Lower leg skin (tissue), 4 donors: Measurements from ENCODE around the gene NEK2. TPM values are rescaled to one million over a fixed set of nuclear protein-coding genes. Genes with fewer than 3 reads are reported as not detected.
A peak's percentile ranks its signal among the peaks of the same experiment; 100 is the strongest.

Source experiments
- DNase-seq, 2 donors: peaks; one replicate each; pipeline ENCODE4 v3.0.0-alpha.2; 2019; ENCODE audit warnings: low spot score in 2 of 2
- H3K4me3 ChIP-seq: fragments of 200-600 bp; sonication (generic); 2 replicates; pipeline ENCODE4 v1.5.1; 2017; ENCODE audit warnings: mild to moderate bottlenecking, low read depth; ENCODE audit not compliant: poor library complexity, severe bottlenecking
- POLR2A ChIP-seq, 2 donors: fragments of 450-650 bp; IDR thresholded peaks; one replicate each; pipeline ENCODE4 v1.6.1; 2016 to 2017; ENCODE audit warnings: antibody characterized with exemption in 2 of 2, mild to moderate bottlenecking in 1 of 2, moderate library complexity in 1 of 2
- WGBS, 2 donors: methylation state at CpG; one replicate each; pipeline ENCODE4 v1.1.5; 2018; 5-methylcytosine and 5-hydroxymethylcytosine counted together
- intact Hi-C: fragments of 100-400 bp; cut with DNase I; formaldehyde crosslinking; loops from one replicate; pipeline ENCODE4 v1.15.0; 2023; ENCODE audit warnings: low total_unique reads
- total RNA-seq, 4 donors: library from RNA; depleted of rRNA; stranded (reverse); fragments of >200 nt; gene quantifications; one replicate each; pipeline ENCODE4 v1.1.0, GENCODE V29; 2016
- TF ChIP-seq, protein P1 (sequence below), 3 donors: fragments of 450-650 bp; IDR thresholded peaks; one replicate each; pipeline ENCODE4 v1.5.1; 2016; ENCODE audit warnings: antibody characterized with exemption in 3 of 3, mild to moderate bottlenecking in 3 of 3, moderate library complexity in 2 of 3

Gene NEK2
- total RNA-seq, 4 donors from 2014 or later = 1.5 to 3.7 (median 2.7) TPM; not detected in 1

DNA sequence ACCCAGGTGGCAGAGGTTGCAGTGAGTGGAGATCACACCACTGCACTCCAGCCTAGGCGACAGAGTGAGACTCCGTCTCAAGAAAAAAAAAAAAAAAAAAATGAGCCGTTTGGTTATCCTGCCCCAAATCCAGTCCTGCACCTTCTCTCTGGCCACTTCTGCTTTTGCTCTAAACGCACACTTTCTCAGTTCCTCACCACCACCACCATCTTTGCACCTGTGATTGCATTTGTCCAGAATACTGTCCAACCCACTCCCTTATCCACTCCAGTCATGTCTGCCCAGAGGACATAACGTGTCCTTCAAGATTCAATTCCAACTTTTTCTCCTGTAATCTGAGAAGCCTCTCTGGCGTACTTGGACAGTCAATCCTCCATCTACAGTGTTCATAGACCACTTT, 2.2 kb upstream of the NEK2 start:
- 68 to 73% methylated on average over 6 of the region's 6 CpGs for WGBS, 2 donors
- intact Hi-C loops = no loop called here

DNA sequence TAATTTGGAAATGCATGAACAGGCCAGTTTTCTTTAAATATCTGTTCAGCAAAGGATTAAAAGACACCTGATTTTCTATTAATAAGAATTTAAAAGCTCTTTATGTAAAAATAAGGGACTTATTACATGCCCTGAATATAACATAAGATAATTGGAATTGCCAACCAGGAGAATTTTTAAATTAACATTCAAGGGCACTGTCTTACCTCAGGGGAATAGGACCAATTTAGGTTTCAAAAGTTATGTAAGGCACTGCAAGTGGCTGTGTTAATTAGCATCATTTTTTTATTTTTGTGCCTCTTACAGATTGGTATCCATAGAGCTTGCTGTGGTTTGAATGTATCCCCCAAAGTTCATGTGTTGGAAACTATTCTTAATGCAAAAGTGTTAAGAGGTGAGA, 1.3 kb upstream of the NEK2 start:
- intact Hi-C loops = no loop called here
- no peak for DNase-seq
- no peak for TF ChIP-seq POLR2A (IDR thresholded peaks at IDR 0.05)
- TF ChIP-seq, protein P1, sequence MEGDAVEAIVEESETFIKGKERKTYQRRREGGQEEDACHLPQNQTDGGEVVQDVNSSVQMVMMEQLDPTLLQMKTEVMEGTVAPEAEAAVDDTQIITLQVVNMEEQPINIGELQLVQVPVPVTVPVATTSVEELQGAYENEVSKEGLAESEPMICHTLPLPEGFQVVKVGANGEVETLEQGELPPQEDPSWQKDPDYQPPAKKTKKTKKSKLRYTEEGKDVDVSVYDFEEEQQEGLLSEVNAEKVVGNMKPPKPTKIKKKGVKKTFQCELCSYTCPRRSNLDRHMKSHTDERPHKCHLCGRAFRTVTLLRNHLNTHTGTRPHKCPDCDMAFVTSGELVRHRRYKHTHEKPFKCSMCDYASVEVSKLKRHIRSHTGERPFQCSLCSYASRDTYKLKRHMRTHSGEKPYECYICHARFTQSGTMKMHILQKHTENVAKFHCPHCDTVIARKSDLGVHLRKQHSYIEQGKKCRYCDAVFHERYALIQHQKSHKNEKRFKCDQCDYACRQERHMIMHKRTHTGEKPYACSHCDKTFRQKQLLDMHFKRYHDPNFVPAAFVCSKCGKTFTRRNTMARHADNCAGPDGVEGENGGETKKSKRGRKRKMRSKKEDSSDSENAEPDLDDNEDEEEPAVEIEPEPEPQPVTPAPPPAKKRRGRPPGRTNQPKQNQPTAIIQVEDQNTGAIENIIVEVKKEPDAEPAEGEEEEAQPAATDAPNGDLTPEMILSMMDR (IDR thresholded peaks at IDR 0.05) = no peak
- H3K4me3 ChIP-seq = no peak overlapping the region

More for the DNA sequence above, 2.2 kb upstream of the NEK2 start:
- no peak for TF ChIP-seq POLR2A (IDR thresholded peaks at IDR 0.05)
- TF ChIP-seq, protein P1 (IDR thresholded peaks at IDR 0.05) = no peak
- no peak for DNase-seq
- no peak overlapping the region for H3K4me3 ChIP-seq

DNA sequence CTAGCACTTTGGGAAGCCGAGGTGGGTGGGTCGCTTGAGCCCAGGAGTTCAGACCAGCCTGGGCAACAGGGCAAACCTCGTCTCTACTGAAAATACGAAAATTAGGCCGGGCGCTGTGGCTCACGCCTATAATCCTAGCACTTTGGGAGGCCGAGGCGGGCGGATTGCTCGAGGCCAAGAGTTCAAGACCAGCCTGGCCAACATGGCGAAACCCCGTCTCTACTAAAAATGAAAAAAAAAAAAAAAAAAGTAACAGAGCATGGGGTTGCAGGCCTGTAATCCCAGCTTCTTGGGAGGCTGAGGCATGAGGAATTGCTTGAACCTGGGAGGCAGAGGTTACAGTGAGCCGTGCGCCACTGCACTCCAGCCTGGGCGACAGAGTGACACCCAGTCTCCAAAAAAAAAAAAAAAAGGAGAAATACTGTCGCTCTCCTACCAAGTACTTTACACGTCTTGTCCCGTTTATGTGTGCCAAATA, 724 bp upstream of the NEK2 start:
- DNase-seq = no peak
- 39 to 40% methylated on average over 18 to 19 of the region's 19 CpGs for WGBS, 2 donors
- peak overlapping the region; percentile 43 for H3K4me3 ChIP-seq
- intact Hi-C loops = no loop called here
- TF ChIP-seq POLR2A (IDR thresholded peaks at IDR 0.05) = no peak
- TF ChIP-seq, protein P1 (IDR thresholded peaks at IDR 0.05) = no peak

DNA sequence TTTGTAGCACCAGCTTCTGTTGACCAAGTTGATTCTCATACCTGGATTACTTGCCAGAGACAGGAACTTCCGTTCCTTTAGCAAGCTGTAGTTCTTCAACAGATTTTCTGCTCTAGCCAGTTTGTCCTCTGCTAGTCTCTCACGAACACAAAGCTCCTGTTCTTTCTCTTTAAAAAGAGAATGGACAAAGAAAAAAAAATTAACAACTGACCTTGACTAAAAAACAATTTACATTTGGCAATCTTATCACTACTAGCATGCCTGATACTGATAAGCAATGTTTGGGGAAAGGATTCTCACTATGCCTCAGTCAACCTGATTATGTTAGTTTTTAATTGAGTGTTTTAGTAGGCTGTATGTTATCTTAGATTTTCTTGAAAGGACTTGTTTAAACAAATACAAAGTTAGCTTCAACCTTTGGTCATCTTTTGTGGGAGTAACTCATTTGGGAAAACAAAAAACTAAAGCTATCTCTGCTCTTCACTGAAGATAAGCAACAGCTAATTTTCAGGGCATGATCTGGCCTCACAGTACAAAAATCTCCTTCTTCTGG, 8.3 kb downstream of the NEK2 start:
- no peak for DNase-seq
- 89 to 99% methylated on average over 2 of the region's 2 CpGs for WGBS, 2 donors
- TF ChIP-seq, protein P1 (IDR thresholded peaks at IDR 0.05) = no peak
- intact Hi-C loops = no loop called here
- H3K4me3 ChIP-seq = no peak overlapping the region

DNA sequence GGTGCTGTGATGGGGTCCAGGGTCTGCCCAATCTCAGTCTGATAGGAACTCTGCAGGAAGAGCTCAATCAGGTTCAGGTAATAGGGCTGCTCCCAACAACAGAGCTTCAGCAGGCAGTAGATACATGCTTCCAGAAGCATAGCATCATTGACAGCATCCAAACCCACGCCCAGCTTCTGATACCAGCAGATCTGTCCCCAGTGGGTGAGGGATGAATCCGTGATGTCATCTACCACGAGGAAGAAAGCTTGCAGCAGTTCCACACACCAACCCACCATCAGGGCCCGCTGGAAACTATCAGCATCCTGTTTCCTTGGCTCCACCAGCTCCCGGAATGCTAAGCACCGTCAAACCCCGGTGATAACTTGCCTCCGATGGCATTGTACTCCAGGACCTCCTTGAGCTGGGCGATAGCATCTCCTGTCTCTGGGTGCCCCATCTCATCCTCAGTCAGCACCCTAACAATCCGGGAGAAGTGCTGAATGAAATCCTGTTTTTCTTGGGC, 14.7 kb downstream of the NEK2 start:
- no peak overlapping the region for H3K4me3 ChIP-seq
- 94% methylated on average over 10 of the region's 10 CpGs for WGBS, 2 donors
- intact Hi-C loops = no loop called here
- TF ChIP-seq, protein P1 (IDR thresholded peaks at IDR 0.05) = no peak
- TF ChIP-seq POLR2A (IDR thresholded peaks at IDR 0.05) = no peak
- peak in 1 of 2 donors; percentile 53 for DNase-seq

DNA sequence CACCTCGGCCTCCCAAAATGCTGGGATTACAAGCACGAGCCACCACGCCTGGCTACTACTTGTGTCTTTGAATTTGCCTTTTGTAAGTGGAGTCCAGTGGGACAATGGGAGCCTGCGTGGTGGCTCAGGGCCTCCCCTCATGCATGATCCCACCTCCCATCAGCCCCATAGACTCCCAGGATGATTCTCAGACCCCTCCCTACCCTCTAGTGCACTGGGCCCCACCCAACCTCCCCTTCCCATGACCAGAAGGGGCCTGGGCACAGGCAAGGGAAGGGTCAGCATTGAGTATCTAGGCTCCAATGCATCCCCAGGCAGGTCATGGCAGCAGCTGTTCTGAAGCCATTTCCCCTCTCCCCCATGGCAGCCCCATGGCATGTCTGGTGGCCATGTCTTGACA, 18.7 kb downstream of the NEK2 start:
- intact Hi-C loops = no loop called here
- H3K4me3 ChIP-seq = no peak overlapping the region
- TF ChIP-seq, protein P1 (IDR thresholded peaks at IDR 0.05) = no peak
- no peak for TF ChIP-seq POLR2A (IDR thresholded peaks at IDR 0.05)
- WGBS, 2 donors = 93% methylated on average over 4 of the region's 4 CpGs
- peak in 1 of 2 donors; percentile 58 for DNase-seq
